K562 (cell line): ENCODE results near the gene ARMC7. TPM values are rescaled to one million over a fixed set of nuclear protein-coding genes. Genes with fewer than 3 reads are reported as not detected.

Experiments
- ATF4 ChIP-seq: fragments of 450-650 bp; formaldehyde crosslinking; IDR thresholded peaks from 2 replicates; pipeline ENCODE4 v1.4.0; 2022; ENCODE audit warnings: mild to moderate bottlenecking, moderate library complexity
- BDP1 ChIP-seq: IDR thresholded peaks from 3 replicates; pipeline ENCODE4 v1.6.1; 2011; ENCODE audit not compliant: insufficient read length, insufficient read depth
- BHLHE40 ChIP-seq: IDR thresholded peaks from 2 replicates; pipeline ENCODE4 v1.6.1; 2011; ENCODE audit warnings: low read length, improper control_type of control experiment
- CC2D1A ChIP-seq: fragments of 450-650 bp; IDR thresholded peaks from 2 replicates; pipeline ENCODE4 v1.6.1; 2017; ENCODE audit warnings: mild to moderate bottlenecking
- DMBX1 ChIP-seq: fragments of 250-450 bp; sonication (Bioruptor Pico); IDR thresholded peaks from 2 replicates; pipeline ENCODE4 v1.8.0; 2022; ENCODE audit warnings: inconsistent platforms, mild to moderate bottlenecking, moderate library complexity, borderline replicate concordance
- E2F6 ChIP-seq, 2 experiments: IDR thresholded peaks; 2 replicates each; pipeline ENCODE4 v1.6.1; 2011; ENCODE audit warnings: borderline replicate concordance in 1 of 2, control low read depth in 1 of 2, low read depth in 1 of 2, low read length in 1 of 2, mild to moderate bottlenecking in 1 of 2, mixed read lengths in 1 of 2, moderate library complexity in 1 of 2; ENCODE audit not compliant: insufficient read depth in 1 of 2, insufficient read length in 1 of 2, poor library complexity in 1 of 2, severe bottlenecking in 1 of 2; ENCODE audit errors: extremely low read depth in 1 of 2
- EP400 ChIP-seq: fragments of 450-650 bp; IDR thresholded peaks from 2 replicates; pipeline ENCODE4 v1.6.1; 2017; ENCODE audit warnings: antibody characterized with exemption, mild to moderate bottlenecking, moderate library complexity
- NCOA6 ChIP-seq: fragments of 450-650 bp; IDR thresholded peaks from 2 replicates; pipeline ENCODE4 v1.6.1; 2017; ENCODE audit warnings: mild to moderate bottlenecking
- NR2C2 ChIP-seq, 2 experiments: fragments of 200-800 bp in 1 of 2; sonication (Bioruptor generic) in 1 of 2; sonication (generic) in 1 of 2; formaldehyde crosslinking in 1 of 2; IDR thresholded peaks; 2 replicates each; pipeline versions ENCODE4 v1.6.1 to v1.8.0; 2016 to 2022; ENCODE audit warnings: mild to moderate bottlenecking in 1 of 2, missing compliant biosample characterization in 1 of 2, missing genetic modification characterization in 1 of 2, missing genetic modification reagents in 1 of 2
- RFX7 ChIP-seq: fragments of 250-450 bp; sonication (Bioruptor Pico); IDR thresholded peaks from 2 replicates; pipeline ENCODE4 v1.5.1; 2021; ENCODE audit warnings: mild to moderate bottlenecking
- UBTF ChIP-seq, 2 experiments: IDR thresholded peaks; 2 replicates each; pipeline ENCODE4 v1.6.1; 2012; ENCODE audit warnings: improper control_type of control experiment in 2 of 2, low read depth in 2 of 2, low read length in 2 of 2, borderline replicate concordance in 1 of 2
- ZNF12 ChIP-seq: sonication (generic); formaldehyde crosslinking; IDR thresholded peaks from 2 replicates; pipeline ENCODE4 v1.4.0; 2020; ENCODE audit warnings: mild to moderate bottlenecking, missing genetic modification reagents
- ZNF395 ChIP-seq: fragments of 200-800 bp; sonication (Bioruptor generic); IDR thresholded peaks from 2 replicates; pipeline ENCODE4 v1.6.1; 2017; ENCODE audit warnings: missing genetic modification characterization, missing compliant biosample characterization
- ZNF511 ChIP-seq: sonication (generic); formaldehyde crosslinking; IDR thresholded peaks from 2 replicates; pipeline ENCODE4 v1.8.0; 2022; ENCODE audit warnings: mild to moderate bottlenecking, missing genetic modification reagents
- polyA plus RNA-seq, 8 experiments: library from polyadenylated mRNA; depleted of rRNA in 4 of 8; stranded (reverse) in 5 of 8; unstranded in 3 of 8; fragments of >200 nt; fragmentation: Nextera tagmentation in 2 of 8; fragmentation: Illumina TruSeq in 1 of 8; extraction: Ambion mirVana in 2 of 8; extraction: Trizol in 1 of 8; gene quantifications; 2 replicates each; pipeline versions ENCODE4 v1.2.1 to v1.2.3, GENCODE V29; 2011 to 2014; ENCODE audit warnings: inconsistent platforms in 1 of 8, missing spikeins in 1 of 8
- total RNA-seq, 7 experiments: library from RNA; depleted of rRNA in 6 of 7; stranded (reverse); fragments of >200 nt in 6 of 7; fragmentation: Illumina TruSeq in 2 of 7; extraction: Trizol in 2 of 7; gene quantifications; 2 replicates each; pipeline versions ENCODE4 v1.2.1 to v1.2.3, GENCODE V29; 2011 to 2021; ENCODE audit warnings: low replicate concordance in 1 of 7

ARMC7 gene
- total and polyA plus RNA-seq, 9 of the 15 experiments (the other 6 are each of a cell fraction or from before 2014, with no cell fraction given) = 1.4 to 15.2 (median 5.9) TPM

- TF ChIP-seq UBTF (IDR thresholded peaks at IDR 0.05; ENCODE audit: borderline replicate concordance in 1 of 2, low read depth in 2 of 2, low read length in 2 of 2) (0 out of 4 replicates have a peak, but pooled peaks of 1 of the 2 experiments have one; percentile 24), BHLHE40 (peak; percentile 79), ZNF511 (CRISPR knock-in tag) (no peak), CC2D1A (no peak), BDP1 (no peak), RFX7 (no peak), DMBX1 (CRISPR knock-in tag) (0 out of 2 replicates have a peak, but pooled peaks have one; percentile 11), ATF4 (CRISPR knock-in tag) (no peak), NCOA6 (no peak), ZNF395 (CRISPR knock-in tag) (no peak), NR2C2 (CRISPR knock-in tag; IDR thresholded peaks at IDR 0.05) (no peak), NR2C2 (tag; IDR thresholded peaks at IDR 0.05) (peak; percentile 81), EP400 (no peak), E2F6 (IDR thresholded peaks at IDR 0.05; ENCODE audit: borderline replicate concordance in 1 of 2, extremely low read depth in 1 of 2, insufficient read depth in 1 of 2, insufficient read length in 1 of 2, low read depth in 1 of 2, low read length in 1 of 2, poor library complexity in 1 of 2, severe bottlenecking in 1 of 2) (peak in 1 of 2 experiments; percentile 48), ZNF12 (peak; percentile 48; the same call in 1 of the 2 replicates)
Measured at GRCh38 chr17:75090871-75091854, 18.6 kb upstream of the ARMC7 start (continued).
